HG03575 (cell line): Measurements from ENCODE around the gene ZIC4.

ENCODE experiments used
- ATAC-seq: cut with Tn5 transposase; IDR thresholded peaks from one replicate; pipeline ENCODE4 v1.9.1; 2021; ENCODE audit not compliant: unreplicated experiment, insufficient number of reproducible peaks, low FRiP score; ENCODE audit errors: extremely low read depth

The ZIC4 gene

GRCh38 chr3:147408188-147409100 is 2.1 kb upstream of the ZIC4 start:
- no peak for ATAC-seq

GRCh38 chr3:147407498-147408187 is 1.3 kb upstream of the ZIC4 start:
- ATAC-seq, result no peak

GRCh38 chr3:147407114-147407497 is 763 bp upstream of the ZIC4 start:
- no peak for ATAC-seq

- ATAC-seq, result no peak
These were observed 914 bp downstream of the ZIC4 start for GRCh38 chr3:147405231-147406027.

GRCh38 chr3:147404800-147405230 is 1.5 kb downstream of the ZIC4 start:
- no peak for ATAC-seq

- ATAC-seq, result no peak
These were observed 2.1 kb downstream of the ZIC4 start for GRCh38 chr3:147404000-147404799.

GRCh38 chr3:147403511-147403910 is 2.8 kb downstream of the ZIC4 start:
- ATAC-seq, result no peak

- ATAC-seq, result no peak
These were observed 4.2 kb downstream of the ZIC4 start for GRCh38 chr3:147402159-147402558.

GRCh38 chr3:147401421-147401820 is 4.9 kb downstream of the ZIC4 start:
- ATAC-seq, result no peak

GRCh38 chr3:147400999-147401398 is 5.3 kb downstream of the ZIC4 start:
- no peak for ATAC-seq

GRCh38 chr3:147400111-147400510 is 6.2 kb downstream of the ZIC4 start:
- no peak for ATAC-seq

- ATAC-seq, result no peak
These were observed 7.4 kb downstream of the ZIC4 start for GRCh38 chr3:147398813-147399534.

- ATAC-seq, result no peak
These were observed 8.2 kb downstream of the ZIC4 start for GRCh38 chr3:147397875-147398812.

GRCh38 chr3:147397155-147397874 is 9.0 kb downstream of the ZIC4 start:
- no peak for ATAC-seq

- no peak for ATAC-seq
These were observed 9.7 kb downstream of the ZIC4 start for GRCh38 chr3:147396712-147397046.

GRCh38 chr3:147395899-147396711 is 10.2 kb downstream of the ZIC4 start:
- ATAC-seq, result no peak
